Stimulated activated CD4-positive, alpha-beta T cell treated with anti-CD3 and anti-CD28 coated beads, Interleukin-1b, Interleukin-23, amount 100 ng/mL, for 1 hour (primary cell): Measurements from ENCODE around the gene NTMT2.
"Not testable (repeated sequence)": the region's sequence is repeated elsewhere in the genome, so short reads cannot be mapped to it uniquely, and the experiment has no call there.

Experiments used
- DNase-seq, 2 donors: peaks; one replicate each; pipeline ENCODE4 v3.0.0-alpha.2; 2020; ENCODE audit warnings: low read depth in 2 of 2

NTMT2 gene

DNA sequence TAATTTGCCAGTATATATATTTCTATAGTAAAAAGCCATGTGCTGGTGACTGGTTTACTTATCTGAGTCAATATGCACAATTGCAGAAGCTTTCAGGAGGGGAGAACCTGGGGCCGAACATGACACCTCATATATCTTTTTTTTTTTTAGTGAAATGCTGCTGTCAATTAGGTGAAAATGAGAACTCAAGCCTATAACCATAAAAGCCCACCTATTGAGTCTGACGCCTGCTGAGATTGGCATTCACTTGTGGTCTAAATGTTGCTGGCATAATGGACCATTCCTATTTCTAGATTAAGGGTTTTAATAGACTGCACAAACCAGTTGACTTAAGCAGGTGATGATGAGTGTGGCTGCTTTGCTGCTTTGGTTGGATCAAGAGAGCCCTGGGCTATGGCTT, 10.8 kb downstream of the NTMT2 start:
- no peak for DNase-seq

DNA sequence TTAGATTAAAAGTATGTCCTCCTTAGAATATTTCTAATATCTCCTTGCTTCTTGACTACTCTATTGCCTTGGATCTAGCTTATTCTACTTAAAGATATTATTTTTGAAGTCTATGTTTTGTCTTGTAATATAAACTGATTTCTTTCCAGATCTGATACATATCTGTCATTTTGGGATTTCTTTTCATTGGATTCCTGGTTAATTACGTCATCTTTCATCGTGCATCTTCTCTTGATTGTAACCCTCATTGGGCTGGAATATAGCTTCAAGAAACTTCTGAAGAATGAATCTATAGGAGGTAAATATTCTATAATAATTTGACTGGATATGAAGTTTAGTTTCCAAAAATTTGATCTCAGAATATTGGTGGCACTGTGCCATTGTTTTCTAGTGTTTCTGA, 12.1 kb downstream of the NTMT2 start:
- DNase-seq: no peak

DNA sequence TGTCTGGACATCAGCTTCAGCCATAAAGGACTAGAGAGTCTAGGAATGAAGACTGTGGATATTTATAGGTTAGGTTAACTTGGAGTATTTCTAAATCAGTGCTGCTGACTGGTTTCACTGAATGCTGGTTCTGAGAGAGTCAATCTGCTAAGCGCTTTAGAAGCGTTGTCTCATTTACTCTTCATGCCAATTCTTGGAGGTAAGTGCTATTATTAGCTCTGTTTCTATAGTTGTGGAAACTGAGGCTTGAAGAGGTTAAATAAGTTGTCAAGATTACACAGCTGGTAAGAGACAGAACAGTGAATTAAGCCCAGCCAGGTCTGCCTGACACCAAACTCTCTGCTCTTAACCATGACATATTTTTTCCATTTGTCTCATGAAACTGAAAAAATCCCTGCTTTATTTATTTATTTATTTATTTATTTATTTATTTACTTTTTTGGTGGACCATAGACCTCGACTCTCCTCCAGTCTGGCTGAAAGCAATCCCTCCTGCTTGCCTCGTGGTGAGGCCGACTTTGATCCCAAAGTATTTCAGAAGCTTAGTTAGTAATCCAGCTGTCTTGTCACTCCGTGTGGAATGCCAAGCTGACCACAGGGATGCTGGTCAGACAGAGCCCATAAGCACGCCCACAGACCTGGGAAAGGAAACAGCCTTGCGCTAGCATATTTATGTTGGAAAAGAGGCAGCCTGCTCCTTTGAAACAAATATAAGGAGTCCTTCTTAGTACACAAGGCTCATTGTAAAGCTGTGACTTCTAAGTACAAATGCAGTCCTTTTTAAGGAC, 16.9 kb downstream of the NTMT2 start:
- no peak for DNase-seq

DNA sequence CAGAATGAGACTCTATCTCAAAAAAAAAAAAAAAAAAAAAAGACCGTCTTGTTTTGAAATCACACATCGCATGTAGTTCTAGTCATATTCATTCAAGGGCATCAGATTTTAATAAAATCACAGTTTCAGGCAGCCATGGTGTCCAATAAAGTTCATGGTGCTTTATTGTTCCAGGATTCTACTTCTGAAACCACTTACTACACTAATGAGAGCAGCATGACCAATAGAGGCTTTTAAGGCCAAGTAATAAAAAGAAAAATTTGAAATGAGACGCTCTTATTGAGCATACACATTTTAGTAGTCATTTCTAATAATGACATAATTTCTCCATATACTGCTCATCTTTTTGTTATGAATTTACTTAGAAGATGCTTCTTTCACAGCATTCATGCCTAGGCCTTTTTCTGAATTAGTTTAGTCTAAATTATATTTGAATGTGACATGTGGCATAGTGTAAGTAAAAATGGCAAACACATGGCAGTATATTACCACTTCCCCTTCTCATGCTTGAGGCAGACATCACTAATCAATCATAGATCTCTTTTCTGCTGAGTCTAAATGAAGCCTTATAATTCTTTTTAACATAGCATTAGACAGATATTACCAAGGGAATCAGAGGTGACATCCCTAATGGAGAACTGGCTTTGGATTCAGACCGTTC, 18.5 kb downstream of the NTMT2 start:
- DNase-seq: no peak

DNA sequence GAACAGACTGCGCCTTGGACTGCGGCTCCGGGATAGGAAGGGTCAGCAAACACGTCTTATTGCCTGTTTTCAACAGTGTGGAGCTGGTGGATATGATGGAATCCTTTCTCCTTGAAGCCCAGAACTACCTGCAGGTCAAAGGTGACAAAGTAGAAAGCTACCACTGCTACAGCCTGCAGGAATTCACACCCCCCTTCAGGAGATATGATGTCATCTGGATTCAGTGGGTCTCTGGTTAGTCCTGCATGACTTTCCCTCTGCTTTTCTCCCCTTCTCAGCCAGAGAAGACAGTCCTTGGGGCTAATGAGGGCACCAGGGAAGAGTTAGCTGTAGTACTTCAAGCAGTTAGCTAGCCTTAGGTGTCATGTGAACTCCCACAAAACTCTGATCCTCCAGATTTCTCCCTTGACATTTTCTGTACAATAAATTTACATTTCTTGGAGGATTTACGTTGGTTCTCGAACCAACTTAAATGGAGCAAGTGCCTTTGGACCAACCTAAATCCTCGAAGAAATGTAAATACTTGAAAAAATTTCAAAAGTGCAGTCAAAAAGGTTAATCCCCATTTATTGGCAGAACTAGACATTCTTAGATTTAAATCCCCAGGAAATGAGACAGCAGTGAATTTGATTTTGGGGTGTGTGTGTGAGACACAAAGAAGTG, 20.9 kb downstream of the NTMT2 start:
- no peak for DNase-seq

DNA sequence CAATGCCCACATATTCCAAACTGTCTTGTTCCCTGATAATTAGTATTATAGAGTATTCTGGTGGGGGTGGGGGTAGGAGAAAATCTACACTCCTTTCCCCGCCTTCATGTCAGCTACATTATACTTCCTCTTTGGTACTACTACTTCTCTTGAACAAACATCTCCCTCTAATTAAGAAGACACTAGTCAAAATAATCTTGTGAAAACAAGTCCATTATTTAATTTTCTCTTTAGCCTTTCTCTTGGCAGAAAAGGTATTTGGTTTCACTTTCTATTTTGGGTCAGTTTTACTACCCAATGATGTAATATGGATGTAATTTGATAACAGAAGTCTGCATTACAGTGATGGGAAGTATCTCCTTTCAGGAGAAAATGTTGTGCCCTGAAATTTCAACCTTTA, 22.5 kb downstream of the NTMT2 start:
- DNase-seq: no peak

DNA sequence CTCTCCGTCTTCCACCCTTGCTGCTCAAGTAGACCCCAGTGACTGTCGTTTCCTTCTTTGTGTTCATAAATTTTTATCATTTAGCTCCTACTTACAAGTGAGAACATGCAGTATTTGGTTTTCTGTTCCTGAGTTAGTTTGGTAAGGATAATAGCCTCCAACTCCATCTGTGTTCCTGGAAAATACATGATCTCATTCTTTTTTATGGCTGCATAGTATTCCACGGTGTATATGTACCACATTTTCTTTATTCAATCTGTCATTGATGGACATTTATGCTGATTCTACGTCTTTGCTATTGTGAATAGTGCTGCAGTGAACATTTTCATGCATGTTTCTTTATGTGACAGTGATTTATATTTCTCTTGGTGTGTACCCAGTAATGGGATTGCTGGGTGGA, 24.8 kb downstream of the NTMT2 start:
- not testable (repeated sequence) for DNase-seq

DNA sequence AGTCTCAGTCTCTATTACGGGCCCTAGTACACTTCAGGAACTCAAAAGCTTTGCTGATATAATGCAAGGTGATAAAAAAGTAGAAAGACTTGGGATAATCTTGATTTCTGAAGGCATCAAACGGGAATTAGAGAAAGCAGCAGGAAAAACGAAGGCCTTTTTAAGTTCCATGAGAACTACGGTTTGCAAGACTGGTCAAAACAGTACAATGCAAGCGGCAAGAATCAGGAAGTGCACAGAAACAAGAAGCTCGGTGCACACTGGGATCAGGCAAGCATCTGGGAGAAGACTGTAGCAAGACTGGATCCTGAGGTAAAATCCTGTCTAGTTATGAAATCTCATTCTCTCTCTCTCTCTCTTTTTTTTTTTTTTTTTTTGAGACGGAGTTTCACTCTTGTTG, 28.6 kb downstream of the NTMT2 start:
- no peak for DNase-seq

DNA sequence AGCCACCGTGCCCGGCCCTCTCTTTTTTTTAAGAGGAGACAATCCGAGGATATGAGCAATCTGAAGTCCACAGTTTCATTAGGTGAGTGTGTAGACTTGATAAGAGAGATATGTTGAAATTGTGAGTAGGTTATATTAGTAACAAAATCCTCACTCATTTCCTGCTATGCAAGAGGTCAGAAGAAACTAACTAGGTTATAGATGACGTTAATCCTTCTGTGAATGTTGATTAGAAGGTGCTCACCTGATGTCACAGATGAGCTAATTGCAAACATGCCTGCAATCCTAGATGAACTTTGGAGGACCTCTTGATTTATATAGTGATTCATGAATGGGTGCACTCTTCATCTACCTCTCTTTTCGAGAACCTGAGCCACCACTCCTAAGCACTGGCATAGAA, 29.3 kb downstream of the NTMT2 start:
- DNase-seq: no peak

DNA sequence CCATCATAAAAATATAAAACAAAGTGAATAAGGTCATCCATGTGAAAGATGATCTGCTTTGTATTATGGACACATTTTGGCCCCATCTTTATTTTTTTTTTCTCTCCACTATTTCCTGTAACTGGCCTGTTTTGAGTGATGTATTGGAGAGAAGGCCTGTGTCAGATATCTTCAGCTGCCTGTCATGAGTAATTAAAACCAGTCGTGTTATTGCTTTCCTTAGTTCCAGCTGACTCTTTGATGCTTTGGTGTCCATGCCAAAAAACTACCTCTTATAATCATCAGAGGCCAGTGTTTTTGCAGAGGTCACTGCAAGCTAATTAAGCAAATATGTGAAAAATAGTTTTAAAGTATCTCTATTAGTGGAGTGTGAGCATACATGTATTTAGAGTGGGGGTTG, 29.7 kb downstream of the NTMT2 start:
- DNase-seq: no peak

DNA sequence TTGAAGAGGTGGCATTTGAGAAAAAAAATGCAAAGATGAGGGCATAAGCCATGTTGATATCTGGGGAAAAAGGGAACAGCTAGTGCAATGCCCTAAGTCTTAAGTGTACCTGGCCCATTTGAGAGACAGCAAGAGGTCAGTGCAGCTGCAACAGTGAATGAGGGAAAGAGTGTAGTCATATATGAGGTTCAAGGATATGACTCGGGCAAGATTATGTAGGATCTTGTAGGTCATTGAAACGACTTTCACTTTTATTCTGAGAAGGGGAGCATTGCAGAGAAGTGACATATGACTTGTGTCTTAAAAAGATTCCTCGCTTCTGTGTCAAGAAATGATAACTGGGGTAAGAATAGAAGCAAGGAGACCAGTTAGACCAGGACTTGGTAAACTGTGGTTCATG, 31.0 kb downstream of the NTMT2 start:
- no peak for DNase-seq

DNA sequence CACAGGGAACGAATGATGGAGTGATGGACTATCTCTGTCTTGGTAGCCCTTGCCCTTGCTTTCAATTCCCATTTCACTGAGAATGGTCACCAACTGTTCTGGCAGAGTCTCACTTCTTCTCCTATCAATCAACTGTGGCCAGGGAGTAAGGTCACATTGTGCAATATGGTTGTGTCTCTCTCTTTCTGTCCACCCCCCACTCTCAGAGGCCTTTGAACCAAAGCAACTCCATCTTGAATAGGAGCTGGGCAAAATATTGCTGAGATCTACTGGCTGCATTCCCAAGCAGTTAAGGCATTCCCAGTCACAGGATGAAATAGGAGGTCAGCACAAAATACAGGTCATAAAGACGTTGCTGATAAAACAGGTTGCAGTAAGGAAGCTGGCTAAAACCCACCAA, 36.7 kb downstream of the NTMT2 start:
- no peak for DNase-seq

DNA sequence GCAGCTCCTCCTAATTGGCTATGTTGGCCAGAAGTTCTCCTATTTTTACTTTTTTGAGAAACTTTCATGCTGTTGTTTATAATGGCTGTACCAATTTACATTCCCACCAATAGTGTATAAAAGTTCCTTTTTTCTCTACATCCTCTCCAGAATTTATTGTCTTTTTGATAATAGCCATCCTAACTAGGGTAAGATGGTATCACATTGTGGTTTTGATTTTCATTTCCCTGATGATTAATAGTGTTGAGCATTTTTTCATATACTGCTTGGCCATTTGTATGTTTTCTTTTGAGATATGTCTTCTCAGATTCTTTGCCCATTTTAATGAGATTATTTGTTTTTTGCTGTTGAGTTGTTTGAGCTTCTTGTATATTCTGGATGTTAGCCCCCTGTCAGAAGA, 46.8 kb downstream of the NTMT2 start:
- DNase-seq: no peak

DNA sequence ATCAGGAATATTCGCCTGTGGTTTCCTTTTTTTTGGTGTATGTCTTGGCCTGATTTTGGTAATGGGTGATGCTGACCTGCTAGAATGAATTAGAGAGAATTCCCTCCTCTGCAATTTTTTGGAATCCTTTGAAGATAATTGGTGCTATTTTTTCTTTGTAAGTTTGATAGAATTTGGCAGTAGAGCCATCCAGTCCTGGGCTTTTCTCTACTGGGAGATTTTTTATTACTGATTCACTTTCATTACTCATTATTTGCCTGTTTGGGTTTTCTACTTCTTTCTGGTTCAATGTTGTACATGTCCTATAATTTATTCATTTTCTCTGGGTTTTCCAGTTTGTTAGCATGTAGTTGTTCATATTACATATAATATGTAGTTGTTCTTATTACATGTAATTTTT, 48.7 kb downstream of the NTMT2 start:
- DNase-seq: no peak

DNA sequence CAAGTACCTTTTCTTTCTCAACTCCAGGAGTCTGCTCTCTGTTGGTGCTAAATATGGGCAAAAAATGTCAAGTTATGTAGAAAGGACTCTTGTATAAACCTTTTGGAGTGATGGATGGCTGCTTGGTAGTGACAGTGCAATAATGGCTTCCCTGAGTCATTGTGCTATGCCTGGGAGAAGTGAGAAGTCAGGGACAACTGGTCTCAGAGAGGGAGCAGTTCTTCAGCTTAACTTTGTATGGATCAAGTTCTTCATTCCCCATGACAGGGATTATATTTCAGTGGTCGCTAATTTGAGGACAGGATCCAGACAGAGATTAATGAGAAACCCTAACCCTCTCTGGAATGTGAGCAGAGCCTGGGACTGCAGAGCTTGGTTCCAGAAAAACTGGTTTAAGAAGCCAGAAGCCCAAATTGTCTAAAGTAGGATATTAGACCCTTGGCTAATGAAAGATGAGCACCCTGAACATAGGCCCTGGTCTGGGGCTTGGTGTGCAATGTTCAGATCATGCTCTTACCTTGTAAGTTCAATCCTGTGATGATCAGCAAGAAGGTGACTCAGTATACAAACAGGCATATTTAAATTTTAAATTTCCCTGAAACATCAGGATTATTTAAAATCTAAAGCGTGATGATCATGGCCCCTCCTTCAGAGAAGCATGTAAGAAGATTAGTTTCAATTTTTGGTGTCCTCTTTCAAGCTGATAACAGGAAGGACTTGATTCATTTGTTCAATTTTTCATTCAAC, 50.9 kb downstream of the NTMT2 start:
- DNase-seq: no peak

DNA sequence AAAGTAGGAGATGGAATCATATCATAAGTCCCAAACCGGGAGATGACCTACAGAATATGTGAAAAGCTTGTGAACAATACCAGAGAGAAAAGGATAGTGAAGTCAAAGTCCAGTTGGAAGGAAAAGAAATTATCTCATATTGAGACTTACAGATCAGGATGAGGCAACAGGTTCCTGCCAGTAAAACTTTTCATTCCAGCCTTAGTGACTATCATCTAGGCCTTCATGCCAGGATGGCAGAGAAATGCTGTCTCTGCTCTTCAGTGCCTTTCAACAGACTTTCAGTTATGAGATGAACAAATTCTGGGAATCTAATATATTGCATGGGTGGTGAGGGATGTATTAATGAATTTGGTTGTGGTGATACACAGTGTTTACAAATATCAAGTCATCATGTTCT, 52.3 kb downstream of the NTMT2 start:
- DNase-seq: no peak

DNA sequence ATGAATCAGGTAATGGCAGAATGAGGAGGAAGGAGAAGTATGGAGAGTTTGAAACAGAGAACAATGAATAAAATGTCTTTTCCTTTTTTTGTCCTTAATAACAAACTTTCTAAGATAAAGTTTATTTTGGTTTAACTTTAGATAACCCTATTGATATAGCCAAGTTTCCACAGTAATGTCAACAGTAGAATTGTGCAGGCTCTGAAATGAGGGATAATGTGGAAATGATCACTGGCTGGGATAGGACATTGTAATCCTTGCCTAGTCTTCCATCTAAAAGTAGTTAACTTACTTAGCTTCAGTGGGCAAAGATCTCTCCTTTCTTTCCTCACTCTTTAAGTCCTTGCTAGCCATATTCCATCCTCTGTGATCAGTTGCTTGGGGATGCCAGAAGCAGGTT, 52.8 kb downstream of the NTMT2 start:
- no peak for DNase-seq

DNA sequence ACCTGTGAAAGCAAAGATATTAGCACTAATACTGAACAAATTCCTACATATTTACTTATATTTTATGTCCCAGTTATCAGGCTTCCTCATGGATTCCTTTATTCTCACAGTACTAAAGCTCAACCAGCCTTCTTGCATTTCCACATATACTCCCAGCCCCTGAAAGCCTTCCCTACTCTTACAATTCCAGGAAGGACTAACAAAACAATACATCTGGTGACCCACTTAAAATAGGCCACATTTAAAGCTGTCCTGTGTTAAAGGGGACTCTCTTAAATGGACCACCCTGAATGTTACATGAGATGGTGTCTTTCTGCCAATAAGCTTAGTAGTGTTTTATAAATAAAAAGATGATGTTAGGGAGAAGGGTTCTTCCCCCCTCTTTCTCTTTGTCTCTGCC, 54.4 kb downstream of the NTMT2 start:
- no peak for DNase-seq

DNA sequence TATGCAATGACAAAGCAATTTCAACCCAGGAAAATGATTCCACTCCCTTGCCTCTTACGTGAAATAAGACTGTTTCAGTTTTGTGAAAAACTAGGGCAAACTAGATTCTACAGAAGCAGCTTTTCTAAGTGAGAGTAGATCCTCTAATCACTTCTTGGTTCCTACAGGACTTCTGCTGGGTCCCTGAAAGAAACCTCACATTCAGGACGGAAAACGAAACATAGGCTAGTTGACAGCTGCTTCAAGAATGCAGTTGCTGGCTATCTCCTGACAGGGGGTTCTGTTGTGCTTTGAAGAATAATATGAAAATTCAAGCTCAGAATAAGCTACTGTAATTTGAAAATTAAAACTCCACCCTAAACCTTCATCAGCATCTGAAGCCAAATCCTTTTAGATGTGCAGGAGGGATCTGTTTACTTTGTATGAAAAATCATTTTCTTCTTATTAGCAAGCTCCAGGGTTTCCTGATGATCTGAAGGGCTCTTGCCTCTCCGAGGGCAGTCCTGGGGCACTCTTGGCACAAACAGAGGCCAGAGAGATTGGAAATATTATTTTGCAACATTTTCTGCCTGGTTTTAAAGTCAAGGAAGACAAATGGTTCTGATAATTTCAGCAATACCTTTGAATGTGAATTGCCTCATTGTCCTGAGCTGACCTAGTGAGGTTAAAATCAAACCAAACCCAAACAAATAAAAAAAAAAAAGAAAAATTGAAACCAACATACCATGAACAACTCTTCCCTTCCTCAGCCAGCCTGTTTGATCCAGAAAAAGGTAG, 55.0 kb downstream of the NTMT2 start:
- no peak for DNase-seq

DNA sequence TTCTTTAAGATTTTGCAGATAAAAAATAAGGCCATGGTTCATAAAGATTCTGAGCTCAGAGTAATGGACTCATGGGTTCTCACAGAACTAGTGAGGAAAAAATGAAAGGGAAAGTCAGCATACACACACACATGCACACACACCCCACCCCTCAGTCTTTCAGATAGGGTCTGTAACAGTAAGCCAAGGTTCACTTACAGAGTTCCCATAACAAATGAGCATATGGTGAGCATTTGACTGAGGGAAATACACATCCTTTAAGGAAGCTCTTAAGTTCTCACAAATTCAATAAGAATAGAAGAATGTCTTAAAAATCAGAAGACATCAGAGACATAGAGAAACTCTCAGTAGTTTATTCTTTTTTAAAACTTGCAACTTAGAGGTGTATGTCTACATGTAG, 57.9 kb downstream of the NTMT2 start:
- DNase-seq: no peak

DNA sequence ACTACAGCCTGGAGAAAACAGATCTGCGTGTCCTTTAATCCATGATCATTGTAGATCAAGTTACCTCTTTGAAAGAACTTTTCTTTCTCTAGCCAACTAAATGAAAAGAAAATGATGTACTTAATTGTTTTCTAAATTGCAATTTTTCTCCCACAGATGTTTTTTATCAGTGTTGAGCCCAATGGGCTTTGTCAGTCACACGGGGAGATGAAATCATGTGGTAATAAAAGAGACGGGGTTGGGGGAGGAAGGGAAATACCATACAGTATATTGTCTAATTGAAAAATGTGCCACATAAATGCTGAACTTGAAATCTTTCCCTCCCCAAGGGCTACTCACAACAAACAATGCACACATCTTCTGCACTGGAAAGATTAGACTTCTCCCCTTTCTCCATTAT, 58.4 kb downstream of the NTMT2 start:
- no peak for DNase-seq

DNA sequence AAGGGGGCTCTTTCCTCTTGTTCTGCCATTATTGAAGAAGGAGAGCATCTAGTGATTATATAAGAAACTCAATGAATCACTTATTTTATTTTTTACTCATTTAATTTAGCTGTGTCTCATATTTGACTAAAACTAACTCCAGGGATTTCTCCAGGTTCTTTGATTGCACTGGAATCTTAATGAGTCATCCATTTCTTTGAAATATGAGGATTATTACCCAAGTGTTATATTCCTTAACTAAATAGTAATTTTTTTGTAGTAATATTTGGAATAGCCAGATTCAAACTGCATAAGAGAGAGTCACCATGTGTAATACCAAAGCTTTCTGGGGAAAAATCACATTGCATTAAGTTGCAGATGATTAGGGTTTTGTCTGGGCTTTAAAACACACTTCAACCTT, 59.5 kb downstream of the NTMT2 start:
- no peak for DNase-seq
